GM21576 (cell line): Measurements from ENCODE around the gene EFCAB3.
"Not testable (repeated sequence)": the region's sequence is repeated elsewhere in the genome, so short reads cannot be mapped to it uniquely, and the experiment has no call there.

Experiments used
- ATAC-seq: cut with Tn5 transposase; IDR thresholded peaks from one replicate; pipeline ENCODE4 v1.9.1; 2021; ENCODE audit warnings: mild to moderate bottlenecking, moderate library complexity; ENCODE audit not compliant: unreplicated experiment

Gene EFCAB3

GRCh38 chr17:62380253-62380652, at the start of gene EFCAB3:
EFCAB3 (plus strand) TSS chr17:62380553; CDS start chr17:62382980, 2,427 bp downstream.
- ATAC-seq: no peak

- ATAC-seq: no peak
Observed at GRCh38 chr17:62336527-62336926, 43.8 kb upstream of the EFCAB3 start.

GRCh38 chr17:62343764-62344270, 36.5 kb upstream of the EFCAB3 start:
- ATAC-seq: no peak

- ATAC-seq: no peak
Observed at GRCh38 chr17:62351176-62351575, 29.2 kb upstream of the EFCAB3 start.

- no peak for ATAC-seq
Observed at GRCh38 chr17:62366191-62366590, 14.2 kb upstream of the EFCAB3 start.

- no peak for ATAC-seq
Observed at GRCh38 chr17:62381561-62381960, 1.2 kb downstream of the EFCAB3 start.

GRCh38 chr17:62388856-62389255, 8.5 kb downstream of the EFCAB3 start:
- no peak for ATAC-seq

GRCh38 chr17:62392908-62393307, 12.6 kb downstream of the EFCAB3 start:
- no peak for ATAC-seq

- ATAC-seq: no peak
Observed at GRCh38 chr17:62398891-62399290, 18.5 kb downstream of the EFCAB3 start.

GRCh38 chr17:62405451-62405850, 25.1 kb downstream of the EFCAB3 start:
- ATAC-seq: no peak

- ATAC-seq: not testable (repeated sequence)
Observed at GRCh38 chr17:62413090-62413489, 32.7 kb downstream of the EFCAB3 start.

- peak; percentile 92 for ATAC-seq
Observed at GRCh38 chr17:62423647-62424461, 43.5 kb downstream of the EFCAB3 start, which contains the start of gene METTL2A. METTL2A (plus strand) TSS chr17:62423897; CDS start chr17:62423903, 6 bp downstream.

GRCh38 chr17:62426214-62426613, 45.9 kb downstream of the EFCAB3 start:
- not testable (repeated sequence) for ATAC-seq

- not testable (repeated sequence) for ATAC-seq
Observed at GRCh38 chr17:62435251-62435650, 54.9 kb downstream of the EFCAB3 start.

- ATAC-seq: not testable (repeated sequence)
Observed at GRCh38 chr17:62441181-62441580, 60.8 kb downstream of the EFCAB3 start.

GRCh38 chr17:62444063-62444462, 63.7 kb downstream of the EFCAB3 start:
- no peak for ATAC-seq

- ATAC-seq: not testable (repeated sequence)
Observed at GRCh38 chr17:62445791-62446190, 65.4 kb downstream of the EFCAB3 start.

- ATAC-seq: not testable (repeated sequence)
Observed at GRCh38 chr17:62452195-62452594, 71.8 kb downstream of the EFCAB3 start.

GRCh38 chr17:62453041-62453440, 72.7 kb downstream of the EFCAB3 start:
- not testable (repeated sequence) for ATAC-seq

GRCh38 chr17:62453656-62454055, 73.3 kb downstream of the EFCAB3 start:
- ATAC-seq: peak; percentile 27

- peak; percentile 54 for ATAC-seq
Observed at GRCh38 chr17:62454111-62454510, 73.8 kb downstream of the EFCAB3 start.

GRCh38 chr17:62456016-62456415, 75.7 kb downstream of the EFCAB3 start:
- no peak for ATAC-seq
